NCI-H128 (cell line): ENCODE data around the gene XPR1.

Experiments used
- DNase-seq: peaks from one replicate; lab custom pipeline; 2025; ENCODE audit not compliant: unreplicated experiment; lab: John Stamatoyannopoulos, UW

Gene XPR1

DNA sequence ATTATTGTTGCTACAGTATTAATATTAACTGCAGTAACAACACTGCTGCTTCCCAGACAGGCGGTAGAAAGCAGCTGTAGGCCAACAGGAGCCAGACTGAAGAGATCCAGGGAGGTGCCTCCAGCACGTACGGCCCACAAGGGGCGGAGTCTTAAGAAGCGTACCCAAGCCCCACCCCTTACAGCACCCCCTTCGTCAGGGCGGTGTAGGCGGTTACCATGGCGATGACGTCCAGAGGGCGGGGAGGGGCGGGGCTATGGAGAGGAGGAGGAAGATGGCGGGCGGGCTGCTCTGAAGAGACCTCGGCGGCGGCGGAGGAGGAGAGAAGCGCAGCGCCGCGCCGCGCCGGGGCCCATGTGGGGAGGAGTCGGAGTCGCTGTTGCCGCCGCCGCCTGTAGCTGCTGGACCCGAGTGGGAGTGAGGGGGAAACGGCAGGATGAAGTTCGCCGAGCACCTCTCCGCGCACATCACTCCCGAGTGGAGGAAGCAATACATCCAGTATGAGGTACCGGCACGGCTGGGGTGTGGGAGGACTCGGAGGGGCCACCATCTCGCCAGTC, at the start of gene XPR1:
XPR1 (plus strand) TSS at position 257 of the 560 bp plus-strand sequence; CDS start at position 437, 180 bp downstream.
- peak; percentile 97 for DNase-seq

DNA sequence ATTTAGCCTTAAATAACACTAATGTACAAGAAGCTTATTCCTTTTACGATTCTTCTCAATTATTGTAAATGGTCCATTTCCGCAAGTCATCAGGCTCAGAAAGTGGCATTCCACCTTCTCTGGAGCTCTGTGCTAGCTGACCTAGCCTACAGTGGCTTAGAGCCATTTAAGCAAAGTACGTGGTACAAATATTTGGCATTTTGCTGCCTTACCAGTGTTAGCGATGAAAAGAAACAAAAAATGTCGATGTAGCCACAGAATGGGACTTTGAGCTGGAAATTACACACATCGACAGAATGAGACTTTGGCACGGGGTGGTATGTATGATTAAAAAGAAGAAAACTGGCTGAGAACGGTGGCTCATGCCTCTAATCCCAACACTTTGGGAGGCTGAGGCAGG, 47.0 kb upstream of the XPR1 start:
- DNase-seq: no peak

DNA sequence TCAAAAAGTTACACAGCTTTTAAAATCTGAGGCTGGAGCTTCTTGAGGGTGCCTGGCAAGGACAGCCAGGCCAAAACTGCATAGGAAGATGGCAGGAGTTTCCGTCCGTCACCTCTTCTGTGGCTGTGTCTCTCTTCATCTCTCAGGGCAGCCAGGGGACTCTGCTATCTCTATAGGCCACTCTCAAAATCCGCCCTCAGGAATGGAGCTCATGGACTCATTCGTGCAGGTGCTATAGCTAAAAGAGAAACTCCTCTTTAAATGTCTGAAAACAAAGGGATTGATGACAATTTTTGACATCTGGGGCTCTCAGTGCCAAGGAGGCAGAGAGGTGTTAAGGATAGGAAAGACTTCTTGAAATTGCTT, 45.8 kb upstream of the XPR1 start:
- DNase-seq: no peak

DNA sequence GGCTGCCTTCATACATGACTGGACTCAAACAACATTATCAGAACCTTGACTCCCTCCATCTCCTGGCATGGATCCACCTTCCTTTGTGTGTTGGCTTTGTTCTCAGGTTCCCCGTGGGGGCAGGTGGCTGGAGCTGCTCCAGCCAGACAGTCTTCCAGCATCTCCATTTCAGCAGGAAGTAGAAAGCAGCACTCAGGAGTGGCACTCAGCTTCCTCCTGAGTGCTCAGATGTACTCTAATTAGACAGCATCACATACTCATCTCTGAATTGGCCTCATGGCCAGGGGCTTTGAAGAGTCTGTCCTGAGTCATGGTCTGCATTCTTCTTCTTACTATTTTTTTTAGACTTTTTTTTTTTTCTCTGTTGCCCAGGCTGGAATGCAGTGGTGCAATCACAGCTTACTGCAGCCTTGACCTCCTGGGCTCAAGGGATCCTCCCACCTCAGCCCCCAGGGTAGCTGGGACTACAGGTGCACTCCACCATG, 45.1 kb upstream of the XPR1 start:
- DNase-seq: peak; percentile 96

DNA sequence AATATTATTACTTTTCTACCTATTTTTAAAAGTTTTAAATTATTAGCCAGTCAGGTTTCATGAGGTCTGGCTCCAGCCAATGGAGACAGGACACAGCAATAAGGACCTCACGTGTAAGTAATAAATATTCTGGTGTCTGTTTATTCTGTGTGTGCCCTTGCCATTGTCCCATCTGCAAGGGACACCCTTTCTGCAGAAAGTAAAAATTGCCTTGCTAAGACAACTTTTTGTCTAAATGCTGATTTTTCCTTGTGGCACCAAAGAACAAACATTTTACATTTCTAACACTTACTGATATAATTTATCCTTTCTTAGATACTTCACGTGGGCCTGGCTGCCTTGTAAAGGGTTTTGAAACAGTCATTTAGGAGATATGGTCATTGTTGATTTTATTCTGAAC, 43.7 kb upstream of the XPR1 start:
- no peak for DNase-seq

DNA sequence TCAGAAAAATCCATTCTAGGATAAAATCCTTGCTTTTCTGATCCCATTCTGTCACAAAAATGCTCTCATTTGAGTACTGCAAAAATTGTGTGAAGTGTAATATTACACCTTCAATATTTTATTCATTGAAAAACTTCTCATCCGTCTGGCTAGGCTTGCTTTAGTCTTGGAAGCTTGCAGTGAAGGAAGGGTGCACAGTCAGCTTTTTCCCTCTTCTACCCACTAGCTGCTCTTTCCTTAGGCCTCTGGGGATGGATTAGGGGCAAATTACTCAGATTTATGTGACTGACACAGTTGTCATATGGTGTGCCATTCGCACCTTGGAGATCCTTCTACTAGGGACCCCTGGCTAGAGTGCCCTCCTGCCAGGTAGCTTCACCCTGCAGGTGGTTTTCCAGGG, 40.9 kb upstream of the XPR1 start:
- no peak for DNase-seq

DNA sequence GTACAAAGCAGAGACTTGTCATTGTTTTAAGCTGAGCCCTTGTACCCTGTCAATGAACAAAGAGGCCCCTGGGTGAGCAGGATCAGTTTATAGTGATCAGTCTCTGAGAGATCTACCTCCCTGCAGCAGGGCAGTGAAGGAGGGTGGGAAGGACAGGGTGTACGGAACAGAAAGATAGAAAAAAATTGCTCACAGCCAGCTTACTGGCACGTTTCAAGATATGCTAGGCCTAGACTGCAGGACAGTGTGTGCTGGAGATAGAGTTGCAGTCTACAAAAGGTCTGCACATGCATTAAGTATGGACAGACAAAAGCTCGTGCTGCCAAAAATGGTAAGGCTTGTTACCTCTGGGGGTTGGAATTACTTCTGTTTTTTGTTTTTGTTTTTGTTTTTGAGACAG, 38.4 kb upstream of the XPR1 start:
- DNase-seq: no peak

DNA sequence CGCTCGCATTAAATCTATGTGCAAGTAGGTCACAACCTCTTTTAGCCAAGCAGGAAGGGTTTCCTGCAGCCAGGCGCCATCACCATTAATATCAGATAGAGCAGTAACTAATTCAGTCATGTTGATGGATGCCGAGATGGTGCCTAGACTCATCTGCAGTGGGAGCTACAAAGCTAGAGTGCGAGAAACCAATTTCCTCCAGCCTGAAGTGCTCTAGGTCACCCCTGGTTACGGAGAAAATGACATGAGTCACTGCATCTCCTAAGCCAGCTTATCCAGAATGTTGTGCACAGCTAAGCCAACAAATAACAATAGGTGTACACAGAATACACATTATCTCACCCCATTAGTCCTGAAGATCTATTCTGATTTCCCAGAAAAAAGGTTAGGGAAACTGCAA, 37.1 kb upstream of the XPR1 start:
- DNase-seq: peak; percentile 65

DNA sequence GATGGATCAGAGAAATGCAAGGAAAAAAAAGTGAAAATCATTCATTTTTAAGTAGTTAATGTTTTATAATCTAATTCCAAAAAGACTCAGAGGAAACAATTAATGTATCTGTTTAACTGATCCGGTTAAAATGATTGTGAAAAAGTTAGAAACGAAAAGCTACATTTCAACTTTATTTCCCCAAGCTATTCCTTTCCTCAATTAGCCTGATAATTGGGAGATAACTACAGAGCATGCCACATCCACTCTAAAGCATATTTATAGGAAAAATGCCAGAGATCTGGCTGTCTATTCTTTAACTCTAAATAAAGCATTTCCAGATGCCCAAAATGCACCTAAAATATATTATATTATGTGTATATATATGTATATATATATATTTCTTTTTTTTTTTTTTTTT, 35.9 kb upstream of the XPR1 start:
- no peak for DNase-seq

DNA sequence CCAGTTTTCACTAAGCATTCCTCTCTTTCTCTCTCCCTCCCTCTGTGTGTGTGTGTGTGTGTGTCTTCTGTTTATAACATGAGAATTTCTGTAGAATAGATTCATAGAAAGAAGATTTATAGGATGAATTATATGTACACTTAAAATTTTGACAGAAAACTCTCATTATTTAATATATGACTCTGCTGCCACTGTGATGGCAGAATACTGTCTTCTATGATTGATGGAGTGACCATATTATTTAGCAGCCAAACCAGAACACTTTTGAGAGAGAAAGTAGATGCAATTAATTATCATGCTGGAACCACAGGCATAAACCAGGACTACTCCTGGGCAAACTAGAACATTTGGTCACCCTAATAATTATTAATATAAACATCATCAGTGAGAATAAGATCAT, 34.3 kb upstream of the XPR1 start:
- no peak for DNase-seq

DNA sequence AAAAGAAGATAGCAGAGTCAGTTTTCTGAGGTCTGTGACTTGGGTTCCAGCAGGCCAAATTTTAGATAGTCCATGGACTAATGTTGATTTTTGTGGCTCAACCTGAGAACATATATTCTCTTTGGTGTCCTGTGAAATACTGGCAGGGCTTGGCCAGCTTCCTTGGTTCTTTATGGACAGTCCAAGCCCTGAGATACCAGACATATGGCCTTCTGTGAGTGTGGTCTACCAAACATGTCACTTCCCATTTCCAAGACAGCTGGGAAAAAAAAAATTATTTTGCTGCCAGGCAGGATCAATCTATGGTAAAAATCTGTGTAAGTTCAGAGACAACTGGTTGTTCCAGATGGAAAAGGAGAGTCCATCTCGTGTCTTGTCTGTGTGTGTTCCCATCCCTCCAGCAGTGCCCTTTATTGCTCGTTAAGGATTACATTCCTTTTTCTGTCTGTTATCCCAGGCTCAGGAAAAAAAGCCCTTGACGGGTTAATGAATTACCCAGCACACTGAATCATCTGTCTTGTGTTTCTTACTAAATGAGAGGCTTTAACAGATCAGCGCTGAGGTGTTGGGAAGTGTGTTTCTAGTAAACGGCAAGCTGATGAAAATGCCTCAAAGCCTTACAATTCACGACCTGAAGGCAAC, 33.4 kb upstream of the XPR1 start:
- no peak for DNase-seq

DNA sequence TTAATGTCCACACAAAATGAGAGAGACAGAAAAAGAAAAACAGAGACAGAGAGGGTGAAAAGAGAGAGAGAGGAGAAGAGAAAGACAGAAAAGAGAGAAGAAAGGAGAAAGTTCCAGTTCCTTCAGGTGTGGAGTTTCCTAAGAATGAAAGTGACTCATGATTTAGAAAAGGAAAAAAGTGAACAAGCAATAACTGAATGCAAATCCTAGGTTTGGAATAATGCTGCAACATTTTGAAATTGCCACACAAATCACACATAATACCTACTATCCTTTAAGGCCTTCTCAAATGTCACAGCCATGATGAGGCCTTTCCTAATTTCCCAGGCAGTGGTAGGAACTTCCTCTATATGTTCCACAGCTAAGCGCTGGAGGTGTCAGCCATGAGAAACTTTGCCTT, 31.5 kb upstream of the XPR1 start:
- DNase-seq: no peak

DNA sequence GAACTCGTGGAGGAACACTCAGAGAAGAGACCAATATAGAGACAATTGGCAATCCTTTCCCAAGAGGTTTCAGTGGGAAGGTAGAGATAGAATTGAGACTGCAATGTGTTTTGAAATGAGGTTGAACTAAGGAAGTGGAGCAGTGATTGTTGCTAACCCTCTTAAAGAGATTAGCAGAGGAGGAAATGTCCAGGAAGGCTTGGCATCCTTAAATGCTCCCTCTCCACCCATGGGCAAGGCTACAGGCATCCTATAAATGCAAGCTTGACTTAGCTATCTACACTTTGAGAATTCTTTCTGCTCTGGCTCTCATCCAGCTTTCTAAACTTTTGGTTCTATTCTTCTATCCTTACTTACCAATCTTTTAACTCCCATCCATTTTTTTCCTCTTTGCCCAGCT, 30.3 kb upstream of the XPR1 start:
- DNase-seq: no peak

DNA sequence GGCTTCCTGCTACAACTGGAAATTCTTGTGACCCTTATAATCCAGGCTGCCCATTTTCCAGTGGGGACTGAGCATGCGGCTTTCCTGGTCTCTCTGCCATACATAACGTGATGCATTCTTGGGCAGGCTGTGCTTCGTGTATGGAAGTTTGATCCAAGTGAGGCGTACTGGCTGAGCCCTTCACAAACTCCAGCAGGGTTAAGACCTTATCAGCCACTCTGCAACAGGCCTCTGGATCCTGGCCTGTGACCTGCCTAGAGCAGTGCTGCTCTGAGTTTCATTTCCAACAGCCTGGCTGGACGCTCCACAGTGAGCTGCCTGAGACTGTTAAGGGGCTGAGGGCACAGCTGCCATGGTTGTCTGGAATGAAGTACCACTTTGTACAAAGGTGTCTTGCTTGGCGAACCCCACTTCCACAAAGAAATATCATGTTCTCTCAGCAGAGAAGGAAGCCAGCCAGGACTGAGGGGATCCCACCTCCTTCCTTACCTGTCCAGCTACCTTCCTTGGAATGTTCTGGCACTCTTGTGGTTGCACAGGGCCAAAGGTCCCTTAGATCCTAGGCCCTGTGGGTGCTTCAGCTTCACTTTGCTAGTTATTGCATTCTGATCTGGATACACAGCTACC, 28.5 kb upstream of the XPR1 start:
- no peak for DNase-seq

DNA sequence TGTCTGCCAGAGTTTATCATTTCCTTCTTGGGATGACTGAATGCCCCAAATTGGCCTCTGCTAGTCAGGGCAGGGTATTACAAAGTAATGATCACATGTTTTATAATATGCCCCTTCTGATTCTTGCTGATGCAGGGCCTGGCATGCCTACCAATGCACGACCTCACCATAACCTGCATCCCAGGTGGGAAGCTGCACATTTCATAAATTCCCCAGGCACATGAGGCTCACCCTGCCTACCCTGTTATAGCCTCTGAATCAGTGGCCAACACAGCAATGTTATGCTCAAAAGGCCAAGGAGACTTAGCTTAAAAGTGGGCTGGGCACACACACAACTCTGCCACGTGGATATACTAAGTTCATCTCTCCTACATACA, 28.0 kb upstream of the XPR1 start:
- DNase-seq: no peak

DNA sequence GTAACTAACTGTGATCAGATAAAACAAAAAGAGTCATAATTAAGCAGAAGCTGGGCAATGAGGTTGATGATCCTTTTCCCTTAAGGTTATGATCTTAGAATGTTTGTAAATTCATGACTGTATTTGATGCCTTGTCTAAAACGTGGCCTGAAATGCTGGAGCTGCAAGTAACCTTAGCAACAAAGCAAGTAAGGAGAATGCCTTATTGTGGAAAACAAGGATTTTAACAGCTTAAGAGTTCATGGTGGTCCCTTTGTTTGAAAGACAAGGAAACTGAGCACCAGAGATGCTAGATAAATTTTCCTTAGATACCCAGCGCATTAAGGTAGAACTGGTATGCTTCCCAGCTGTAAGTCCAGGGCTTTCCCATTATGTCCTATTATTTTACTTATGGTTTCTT, 25.7 kb upstream of the XPR1 start:
- DNase-seq: no peak

DNA sequence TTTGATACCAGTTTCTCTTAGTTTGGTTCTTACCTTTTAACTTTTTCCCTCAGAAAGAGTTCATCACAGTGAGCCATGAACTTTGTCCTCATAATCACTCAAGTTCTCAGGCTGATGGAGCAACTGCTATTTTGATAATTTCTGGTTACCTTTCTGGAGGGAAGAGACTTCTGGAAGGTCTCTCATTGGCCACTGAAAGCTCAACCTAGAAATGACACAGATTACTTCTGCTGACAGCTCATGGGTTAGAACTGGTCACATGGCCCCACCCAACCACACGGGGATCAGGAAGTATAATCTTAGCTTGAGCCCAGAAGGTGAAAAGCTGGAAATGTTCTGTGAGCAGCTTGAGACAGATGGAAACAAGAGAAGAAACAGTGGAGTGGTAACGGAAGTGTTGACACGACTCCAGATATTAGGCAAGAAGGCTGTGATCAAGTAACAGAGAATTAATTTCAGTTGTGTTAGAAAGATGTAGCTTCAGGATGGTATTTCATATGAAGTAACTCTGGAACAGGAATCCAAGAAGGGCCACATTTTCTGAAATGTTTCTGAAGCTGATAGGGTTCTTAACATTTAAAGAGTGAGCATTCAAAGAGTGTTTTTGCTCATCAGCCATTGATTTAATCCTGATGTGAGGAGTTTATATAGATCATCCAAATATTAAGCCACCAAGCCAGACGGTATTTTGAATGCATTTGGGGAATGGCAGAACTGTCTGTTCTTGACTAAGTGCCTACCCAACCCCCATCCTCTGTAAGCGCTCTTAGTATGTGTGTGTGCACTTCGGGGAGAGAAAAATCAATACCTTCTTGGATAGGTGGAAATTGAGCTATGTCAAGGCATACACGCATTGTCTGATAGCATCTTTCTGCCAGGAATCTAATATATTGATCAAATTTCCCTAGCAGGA, 21.9 kb upstream of the XPR1 start:
- DNase-seq: no peak

DNA sequence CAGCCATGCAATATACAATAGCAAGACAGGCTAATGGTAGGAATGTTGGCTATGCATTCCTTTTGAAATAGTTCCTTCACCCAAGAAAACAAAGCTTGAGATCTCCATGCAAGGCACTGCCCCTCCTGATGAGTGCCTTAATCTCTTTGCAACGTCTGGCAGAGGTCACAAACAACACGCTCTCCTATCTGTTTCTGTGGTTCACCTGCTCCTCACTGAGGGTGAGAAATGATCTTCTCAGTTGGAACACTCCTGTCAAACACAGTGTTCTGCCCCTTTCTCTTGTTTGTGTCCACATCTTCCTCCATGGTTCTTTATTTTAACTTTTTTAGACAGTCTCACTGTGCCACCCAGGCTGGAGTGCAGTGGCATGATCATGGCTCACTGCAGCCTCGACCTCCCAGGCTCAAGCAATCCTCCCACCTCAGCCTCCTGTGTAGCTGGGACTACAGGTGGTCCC, 21.2 kb upstream of the XPR1 start:
- DNase-seq: no peak

DNA sequence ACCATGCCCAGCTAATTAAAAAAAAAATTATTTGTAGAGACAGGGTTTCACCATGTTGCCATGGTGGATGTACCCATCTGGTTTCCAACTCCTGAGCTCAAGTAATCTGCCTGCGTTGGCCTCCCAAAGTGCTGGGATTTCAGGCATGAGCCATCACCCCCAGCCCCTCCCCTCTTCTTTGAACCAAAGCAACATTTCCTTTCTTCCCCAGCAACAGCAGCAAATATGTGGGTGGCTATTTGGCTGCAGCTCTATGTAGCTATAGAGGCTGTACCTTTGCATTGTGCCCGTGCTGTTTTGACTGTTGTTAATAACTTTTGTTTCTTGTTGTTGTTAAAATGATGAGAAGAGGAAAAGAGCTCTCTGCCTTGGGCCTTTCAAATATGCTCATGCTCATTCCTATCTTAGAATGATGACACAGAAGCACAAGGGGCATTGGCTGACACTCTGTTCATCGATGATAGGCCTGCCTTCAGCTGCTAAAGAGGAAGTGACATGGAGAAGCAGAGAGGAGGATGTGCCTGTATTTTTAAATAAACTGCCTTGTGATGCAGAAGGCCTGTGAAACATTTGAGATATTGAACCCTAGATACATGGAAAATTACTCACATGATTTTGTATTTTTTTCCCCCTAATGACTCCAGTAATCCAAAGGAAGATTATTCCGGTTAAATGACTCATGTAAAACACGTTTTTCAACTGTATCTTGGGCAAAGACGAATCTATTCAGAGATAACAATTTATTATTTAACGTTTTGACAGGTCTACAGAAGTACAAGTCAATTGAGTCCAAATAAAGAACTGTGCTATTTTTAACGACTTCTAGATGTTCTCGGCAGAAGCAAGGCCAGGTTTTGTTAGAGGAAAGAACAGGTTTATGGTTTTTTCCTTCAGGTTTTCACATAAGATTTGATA, 20.5 kb upstream of the XPR1 start:
- DNase-seq: no peak

DNA sequence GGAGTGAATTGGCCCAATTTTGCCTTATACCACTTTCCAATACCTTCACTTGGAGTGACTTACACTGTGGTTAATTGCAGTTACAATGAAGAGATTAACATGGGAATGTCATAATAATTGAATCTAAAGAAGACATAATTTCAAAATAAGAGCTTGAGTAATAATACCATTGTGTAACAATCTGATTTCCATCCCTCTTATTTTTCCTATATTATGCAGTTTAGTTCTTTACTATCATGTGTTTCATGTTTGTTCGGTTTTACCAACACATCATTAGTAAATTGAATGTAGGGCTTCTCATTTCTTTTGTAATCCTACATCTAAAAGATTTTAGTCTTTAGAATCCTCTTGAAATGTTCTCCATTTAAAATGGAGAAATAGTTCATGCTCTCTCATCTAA, 19.2 kb upstream of the XPR1 start:
- no peak for DNase-seq

DNA sequence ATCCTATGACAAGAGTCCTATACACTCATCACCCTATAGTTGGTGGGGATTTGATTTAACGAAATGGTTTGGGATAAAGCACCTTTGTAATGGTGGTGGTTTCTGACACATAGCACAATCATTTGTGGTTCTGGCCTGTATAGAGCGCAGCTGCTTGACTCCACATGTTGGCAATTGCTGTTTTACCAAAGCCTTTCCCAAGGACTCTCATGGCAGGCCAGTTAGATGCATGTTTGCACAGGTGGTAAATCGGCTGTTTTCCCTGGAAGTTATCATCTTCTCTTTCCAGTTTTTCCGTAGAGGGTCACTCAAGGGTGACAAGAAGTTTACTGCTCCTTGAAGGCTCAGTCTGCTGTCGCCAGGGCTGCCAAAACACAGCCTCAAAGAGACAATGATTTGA, 17.1 kb upstream of the XPR1 start:
- DNase-seq: no peak
